Fibroblast of lung (primary cell): ENCODE results near the gene PSMB1. TPM values are rescaled to one million over a fixed set of nuclear protein-coding genes. Genes with fewer than 3 reads are reported as not detected.
A peak's percentile ranks its signal among the peaks of the same experiment; 100 is the strongest.
"Not testable (repeated sequence)": the region's sequence is repeated elsewhere in the genome, so short reads cannot be mapped to it uniquely, and the experiment has no call there.

Experiments
- DNase-seq, 2 donors: peaks; one replicate each; pipeline versions ENCODE4 v3.0.0 to v3.0.0-alpha.2; 2010; ENCODE audit warnings: low read depth in 2 of 2
- H2AFZ ChIP-seq: 2 replicates; pipeline ENCODE4 v1.5.1; 2012; ENCODE audit warnings: low read length, control low read depth, inconsistent platforms
- H3K27ac ChIP-seq: 2 replicates; pipeline ENCODE4 v1.5.1; 2011; ENCODE audit warnings: low read length, control low read depth; ENCODE audit not compliant: insufficient read depth
- H3K27me3 ChIP-seq: 2 replicates; pipeline ENCODE4 v1.5.1; 2011; ENCODE audit warnings: mild to moderate bottlenecking, low read length; ENCODE audit not compliant: control insufficient read depth, insufficient read depth
- H3K36me3 ChIP-seq: 2 replicates; pipeline ENCODE4 v1.5.1; 2011; ENCODE audit warnings: low read length; ENCODE audit not compliant: control insufficient read depth, insufficient read depth
- H3K4me1 ChIP-seq: 2 replicates; pipeline ENCODE4 v1.5.1; 2011; ENCODE audit warnings: low read length; ENCODE audit not compliant: control insufficient read depth, insufficient read depth; ENCODE audit errors: extremely low read depth
- H3K4me2 ChIP-seq: 2 replicates; pipeline ENCODE4 v1.5.1; 2011; ENCODE audit warnings: low read length, control low read depth; ENCODE audit not compliant: insufficient read depth; ENCODE audit errors: extremely low read depth
- H3K4me3 ChIP-seq, 4 experiments: fragments of 200-600 bp in 1 of 4; sonication (generic) in 1 of 4; replicated peaks in 1 of 4; 2 replicates each; pipeline ENCODE4 v1.5.1; 2011 to 2016; ENCODE audit warnings: low read length in 4 of 4, low read depth in 3 of 4, mild to moderate bottlenecking in 3 of 4, control low read depth in 2 of 4, inconsistent platforms in 1 of 4, mixed read lengths in 1 of 4; ENCODE audit not compliant: insufficient read depth in 1 of 4; ENCODE audit errors: control extremely low read depth in 1 of 4
- H3K79me2 ChIP-seq: 2 replicates; pipeline ENCODE4 v1.5.1; 2012; ENCODE audit warnings: mild to moderate bottlenecking, low read length, inconsistent platforms; ENCODE audit not compliant: control insufficient read depth, insufficient read depth
- H3K9ac ChIP-seq: 2 replicates; pipeline ENCODE4 v1.5.1; 2011; ENCODE audit warnings: mild to moderate bottlenecking, low read length, control low read depth; ENCODE audit not compliant: insufficient read depth
- H3K9me3 ChIP-seq: 2 replicates; pipeline ENCODE4 v1.5.1; 2012; ENCODE audit warnings: low read depth, low read length; ENCODE audit not compliant: control insufficient read depth, insufficient read depth
- H4K20me1 ChIP-seq: 2 replicates; pipeline ENCODE4 v1.5.1; 2011; ENCODE audit warnings: low read length; ENCODE audit not compliant: control insufficient read depth, insufficient read depth; ENCODE audit errors: extremely low read depth
- CTCF ChIP-seq, 2 donors: IDR thresholded peaks in 1 of 2; conservative IDR thresholded peaks in 1 of 2; 1 replicate in 1 of 2; 2 replicates in 1 of 2; pipeline ENCODE4 v1.5.1; 2011 to 2012; ENCODE audit warnings: low read length in 2 of 2, control low read depth in 1 of 2, inconsistent platforms in 1 of 2, low read depth in 1 of 2, mild to moderate bottlenecking in 1 of 2
- EZH2 ChIP-seq: IDR thresholded peaks from 2 replicates; pipeline ENCODE4 v1.5.1; 2012; ENCODE audit warnings: low read length, control low read depth, mild to moderate bottlenecking; ENCODE audit errors: missing control alignments
- polyA plus RNA-seq, 2 donors: library from polyadenylated mRNA; depleted of rRNA in 1 of 2; stranded (reverse) in 1 of 2; unstranded in 1 of 2; fragments of >200 nt; gene quantifications; 2 replicates each; pipeline ENCODE4 v1.2.1, GENCODE V29; 2011 to 2012; ENCODE audit warnings: missing spikeins in 1 of 2
- total RNA-seq: library from RNA; depleted of rRNA; stranded (reverse); fragments of >200 nt; gene quantifications from 2 replicates; pipeline ENCODE4 v1.2.1, GENCODE V29; 2014

Gene PSMB1
- total and polyA plus RNA-seq, 2 donors (not counting 1 experiment from before 2014, with no cell fraction given) = 227 to 489 TPM

GRCh38 chr6:170510631-170511030 lies 42.5 kb downstream of the PSMB1 start:
- no peaks in the 10 kb centered on the region for H3K36me3 ChIP-seq
- no peak overlapping the region for H2AFZ ChIP-seq
- H3K4me1 ChIP-seq = no peaks in the 10 kb centered on the region
- H3K9ac ChIP-seq = no peak overlapping the region
- H3K27ac ChIP-seq = no peak overlapping the region
- TF ChIP-seq CTCF (conservative IDR thresholded peaks at IDR 0.05 in 1 of 2, IDR thresholded peaks at IDR 0.05 in 1 of 2; ENCODE audit: low read depth in 1 of 2, low read length in 2 of 2) = no peak
- TF ChIP-seq EZH2 = no peak
- H3K4me3 ChIP-seq = no peak overlapping the region
- no peak overlapping the region for H3K4me2 ChIP-seq
- no peaks in the 10 kb centered on the region for H3K9me3 ChIP-seq
- no peaks in the 10 kb centered on the region for H3K27me3 ChIP-seq
- no peaks in the 10 kb centered on the region for H4K20me1 ChIP-seq
- H3K79me2 ChIP-seq = no peaks in the 10 kb centered on the region
- no peak for DNase-seq

GRCh38 chr6:170509723-170510018 lies 43.4 kb downstream of the PSMB1 start:
- Histone ChIP-seq H4K20me1 (no peaks in the 10 kb centered on the region), H3K9me3 (no peaks in the 10 kb centered on the region), H3K9ac (no peak overlapping the region), H3K4me3 (no peak overlapping the region), H3K27me3 (no peaks in the 10 kb centered on the region), H2AFZ (no peak overlapping the region), H3K4me2 (no peak overlapping the region), H3K36me3 (no peaks in the 10 kb centered on the region), H3K79me2 (no peaks in the 10 kb centered on the region), H3K27ac (no peak overlapping the region), H3K4me1 (no peaks in the 10 kb centered on the region)
- no peak for TF ChIP-seq CTCF (conservative IDR thresholded peaks at IDR 0.05 in 1 of 2, IDR thresholded peaks at IDR 0.05 in 1 of 2; ENCODE audit: low read depth in 1 of 2, low read length in 2 of 2)
- no peak for TF ChIP-seq EZH2
- DNase-seq = peak in 1 of 2 donors; percentile 26

GRCh38 chr6:170508892-170509722 lies 44.0 kb downstream of the PSMB1 start:
- not testable (repeated sequence) for H3K36me3 ChIP-seq, H3K27ac ChIP-seq

GRCh38 chr6:170508275-170508674 lies 44.8 kb downstream of the PSMB1 start:
- H3K9ac ChIP-seq, H3K4me1 ChIP-seq, H4K20me1 ChIP-seq, H3K4me3 ChIP-seq, H3K4me2 ChIP-seq, H3K36me3 ChIP-seq, H3K27me3 ChIP-seq, H2AFZ ChIP-seq, H3K27ac ChIP-seq, DNase-seq, H3K79me2 ChIP-seq, H3K9me3 ChIP-seq: not testable (repeated sequence)

More at GRCh38 chr6:170508892-170509722, 44.0 kb downstream of the PSMB1 start:
- not testable (repeated sequence) for H3K9me3 ChIP-seq, H3K79me2 ChIP-seq, H3K4me2 ChIP-seq, H3K27me3 ChIP-seq, H3K4me3 ChIP-seq, H3K4me1 ChIP-seq, H4K20me1 ChIP-seq, H2AFZ ChIP-seq, H3K9ac ChIP-seq
- peak in 1 of 2 donors; percentile 51 for DNase-seq

- H2AFZ ChIP-seq, H3K36me3 ChIP-seq, H3K4me1 ChIP-seq, H3K9me3 ChIP-seq, H3K27me3 ChIP-seq, H3K9ac ChIP-seq, H3K4me2 ChIP-seq, H3K27ac ChIP-seq, H3K4me3 ChIP-seq, DNase-seq, H4K20me1 ChIP-seq, H3K79me2 ChIP-seq: not testable (repeated sequence)
Observed at GRCh38 chr6:170507728-170508127, 45.4 kb downstream of the PSMB1 start.
